Activated T-helper 1 cell treated with anti-CD3 and anti-CD28 coated beads, Interleukin-12 subunit alpha, Interleukin-12 subunit beta, Interleukin-2, Interleukin-4 antibody, amounts not matched to agents 30 ng/mL and 10 ng/mL and 1 ng/mL, durations not matched to agents 14 hours and 24 hours and 36 hours (primary cell): Measurements from ENCODE around the gene FKRP. TPM values are rescaled to one million over a fixed set of nuclear protein-coding genes. Genes with fewer than 3 reads are reported as not detected.

Experiments used
- DNase-seq: peaks from one replicate; pipeline ENCODE4 v3.0.0; 2021; ENCODE audit warnings: low spot score
- H3K27ac Mint-ChIP-seq: one replicate; pipeline ENCODE4 v1.8.0; 2021; ENCODE audit warnings: mild to moderate bottlenecking, mixed read lengths
- H3K27me3 Mint-ChIP-seq: one replicate; pipeline ENCODE4 v1.8.0; 2022; ENCODE audit warnings: mild to moderate bottlenecking, moderate library complexity, mixed read lengths; ENCODE audit not compliant: insufficient read depth
- H3K36me3 Mint-ChIP-seq: one replicate; pipeline ENCODE4 v1.8.0; 2021; ENCODE audit warnings: low read depth, mixed read lengths
- H3K4me1 Mint-ChIP-seq: one replicate; pipeline ENCODE4 v1.8.0; 2021; ENCODE audit warnings: low read depth, mixed read lengths
- H3K4me3 Mint-ChIP-seq: one replicate; pipeline ENCODE4 v1.8.0; 2021; ENCODE audit warnings: mild to moderate bottlenecking, moderate library complexity, mixed read lengths
- H3K9me3 Mint-ChIP-seq: one replicate; pipeline ENCODE4 v1.8.0; 2021; ENCODE audit warnings: mixed read lengths
- intact Hi-C: fragments of 100-400 bp; cut with micrococcal nuclease; formaldehyde crosslinking; loops from one replicate; pipeline ENCODE4 v1.15.1; 2024
- total RNA-seq: library from RNA; stranded (reverse); gene quantifications from 2 replicates; pipeline ENCODE4 v1.2.3, GENCODE V29; 2022

Gene FKRP
- total RNA-seq, 1 donor from 2014 or later = 26.6 TPM

DNA sequence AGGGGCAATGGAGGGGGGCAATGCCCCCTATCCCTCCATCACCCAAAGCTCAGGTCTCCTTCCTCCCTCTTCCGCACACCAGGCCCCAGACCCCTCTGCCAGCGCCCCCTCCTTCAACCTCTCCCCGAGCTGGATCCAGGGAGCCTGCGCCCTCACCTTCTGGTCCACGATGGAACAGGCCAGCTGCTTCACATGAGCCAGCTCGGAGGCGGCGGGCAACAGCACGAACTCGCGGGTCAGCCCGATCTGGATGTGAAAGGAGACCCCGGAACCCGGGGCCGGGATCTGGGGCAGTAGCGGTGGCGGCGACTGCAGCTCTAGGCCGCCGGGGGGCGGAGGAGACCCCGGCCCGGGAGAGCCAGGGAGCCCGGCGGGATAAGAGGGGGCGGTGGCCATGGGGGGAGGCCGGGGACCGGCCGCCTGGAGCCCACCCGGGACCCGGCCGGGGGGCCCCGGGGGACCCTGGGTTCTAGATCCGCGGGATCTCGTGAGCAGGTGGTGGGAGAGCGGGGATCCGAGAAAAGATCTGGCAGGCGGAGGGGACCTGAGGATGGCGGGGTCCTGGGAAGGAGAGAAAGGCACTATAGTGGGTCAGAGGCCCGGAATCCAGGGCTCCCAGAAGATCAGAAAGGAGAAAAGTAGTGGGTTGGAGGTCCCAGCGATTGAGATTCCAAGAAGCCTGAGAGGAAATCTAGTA, 29.7 kb upstream of the FKRP start:
- no peaks in the 10 kb centered on the region for H3K27me3 Mint-ChIP-seq
- peak overlapping the region; percentile 93 for H3K4me3 Mint-ChIP-seq
- H3K27ac Mint-ChIP-seq = peak overlapping the region; percentile 89
- intact Hi-C loops = loop anchor here (2.0 kb wide), 4 partner anchors 31 to 115 kb away; partner anchors contain the start of genes CALM3, DACT3, FKRP and STRN4
- peaks cover 38% of the 10 kb centered on the region for H3K4me1 Mint-ChIP-seq
- no peak for DNase-seq
- H3K9me3 Mint-ChIP-seq = no peaks in the 10 kb centered on the region
- H3K36me3 Mint-ChIP-seq = peaks cover 16% of the 10 kb centered on the region

- Mint-ChIP-seq H3K27me3 (no peaks in the 10 kb centered on the region), H3K4me1 (peaks cover 38% of the 10 kb centered on the region), H3K36me3 (peaks cover 19% of the 10 kb centered on the region), H3K9me3 (no peaks in the 10 kb centered on the region), H3K4me3 (peak overlapping the region; percentile 93), H3K27ac (peak overlapping the region; percentile 89)
- intact Hi-C loops = loop anchor here (1.0 to 2.0 kb wide), 6 partner anchors 12 to 144 kb away; partner anchors contain the start of genes ARHGAP35, DACT3, FKRP and STRN4
- no peak for DNase-seq
Measured at GRCh38 chr19:46716672-46717033, 29.2 kb upstream of the FKRP start.

DNA sequence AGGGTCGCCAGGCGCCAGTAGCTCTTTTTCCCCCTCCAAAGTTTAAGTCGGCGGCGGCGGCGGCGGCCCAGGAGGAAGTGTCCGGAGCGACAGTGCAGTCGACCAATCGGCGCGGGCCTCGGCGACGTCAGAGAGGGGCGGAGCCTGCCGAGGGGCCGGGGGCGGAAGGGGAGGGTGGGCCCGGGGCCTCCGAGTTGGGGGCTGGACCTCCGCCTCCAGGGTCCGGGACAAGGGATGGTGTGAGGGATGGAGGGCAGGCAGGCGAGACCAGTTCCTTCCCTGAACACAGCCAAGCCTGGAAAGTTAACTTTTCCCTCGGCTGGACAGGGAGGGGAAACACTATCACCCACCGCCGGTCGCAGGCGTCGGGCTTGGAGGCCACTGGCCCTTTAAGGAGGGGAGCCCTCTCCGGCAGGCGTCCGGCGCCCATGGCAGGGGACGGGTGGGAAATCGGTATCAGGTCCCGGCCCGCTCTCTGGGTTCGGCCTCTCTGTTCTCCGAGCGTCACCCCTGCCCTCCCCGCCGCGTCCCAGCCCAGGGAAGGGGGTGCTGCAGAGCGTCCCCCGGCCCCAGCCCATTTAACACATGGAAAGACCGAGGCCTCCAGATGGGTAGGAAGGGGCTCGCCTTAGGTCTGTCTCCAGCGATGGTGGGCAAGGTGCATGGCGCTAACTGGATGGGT, 28.7 kb upstream of the FKRP start, which contains the start of gene PRKD2:
PRKD2 (minus strand) TSS at position 81 of the 682 bp plus-strand sequence. CDS start 744 bp downstream, outside the sequence.
- H3K4me3 Mint-ChIP-seq = peak within 1 kb of the TSS; percentile 93
- H3K27ac Mint-ChIP-seq = peak within 1 kb of the TSS; percentile 94
- peaks cover 42% of the 10 kb centered on the region for H3K4me1 Mint-ChIP-seq
- peak; percentile 86 for DNase-seq
- no peaks in the 10 kb centered on the region for H3K27me3 Mint-ChIP-seq
- H3K9me3 Mint-ChIP-seq = no peaks in the 10 kb centered on the region
- intact Hi-C loops = loop anchor here (1.0 to 2.0 kb wide), 6 partner anchors 11 to 143 kb away; partner anchors contain the start of genes ARHGAP35, DACT3, FKRP and STRN4
- peaks cover 23% of the 10 kb centered on the region for H3K36me3 Mint-ChIP-seq

- no peaks in the 10 kb centered on the region for H3K9me3 Mint-ChIP-seq
- intact Hi-C loops = loop anchor here (1.0 to 2.0 kb wide), 7 partner anchors 11 to 143 kb away; partner anchors contain the start of genes ARHGAP35, DACT3, FKRP and SLC1A5
- H3K36me3 Mint-ChIP-seq = peaks cover 19% of the 10 kb centered on the region
- H3K27ac Mint-ChIP-seq = peak overlapping the region; percentile 94
- no peaks in the 10 kb centered on the region for H3K27me3 Mint-ChIP-seq
- peak overlapping the region; percentile 93 for H3K4me3 Mint-ChIP-seq
- no peak for DNase-seq
- H3K4me1 Mint-ChIP-seq = peaks cover 43% of the 10 kb centered on the region
Measured at GRCh38 chr19:46717716-46718143, 28.1 kb upstream of the FKRP start.

GRCh38 chr19:46718157-46718933, 27.5 kb upstream of the FKRP start:
- peaks cover 19% of the 10 kb centered on the region for H3K36me3 Mint-ChIP-seq
- intact Hi-C loops = loop anchor here (1.0 kb wide), 1 partner anchor 70 kb away; the partner anchor contains the start of gene SLC1A5

DNA sequence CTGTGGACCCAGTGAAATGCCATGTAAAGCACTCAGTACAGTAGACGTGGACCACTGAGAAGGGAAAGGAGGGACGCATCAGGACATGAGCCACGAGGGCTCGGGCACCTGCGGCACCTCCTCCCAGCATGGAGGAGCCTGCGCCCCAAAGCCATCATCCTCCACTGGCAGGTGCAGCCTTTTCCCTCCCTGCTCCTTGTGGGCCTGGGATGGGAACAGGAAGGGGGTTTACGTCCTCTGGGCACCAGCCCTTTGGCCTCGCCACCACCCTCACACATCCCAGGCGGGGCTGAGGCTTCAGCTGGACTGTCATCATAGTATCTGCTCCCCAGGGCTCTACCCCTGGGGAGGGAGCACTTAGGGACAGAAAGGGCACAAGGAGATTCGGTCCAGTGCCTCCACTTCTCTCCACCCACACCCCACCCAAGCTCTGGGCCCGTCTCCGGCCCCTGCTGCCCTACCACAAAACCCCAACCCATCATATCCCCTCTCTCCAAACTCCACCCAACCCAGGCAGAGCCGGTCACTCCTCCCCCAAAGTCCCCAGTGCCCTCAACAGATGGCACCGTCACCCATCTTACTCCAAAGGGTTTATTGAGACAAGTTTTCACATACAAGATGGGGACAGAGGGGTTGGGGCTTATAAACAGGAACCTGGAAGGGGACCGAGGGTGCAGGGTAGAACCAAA, 26.8 kb upstream of the FKRP start:
- Mint-ChIP-seq H3K27ac (peak overlapping the region; percentile 94), H3K4me3 (peak overlapping the region; percentile 93), H3K4me1 (peaks cover 38% of the 10 kb centered on the region), H3K9me3 (no peaks in the 10 kb centered on the region), H3K36me3 (peaks cover 19% of the 10 kb centered on the region), H3K27me3 (no peaks in the 10 kb centered on the region)
- intact Hi-C loops = loop anchor here (1.0 kb wide), 1 partner anchor 69 kb away; the partner anchor contains the start of gene SLC1A5
- no peak for DNase-seq

More at GRCh38 chr19:46718157-46718933, 27.5 kb upstream of the FKRP start:
- H3K27me3 Mint-ChIP-seq = no peaks in the 10 kb centered on the region
- H3K4me3 Mint-ChIP-seq = peak overlapping the region; percentile 93
- H3K9me3 Mint-ChIP-seq = no peaks in the 10 kb centered on the region
- H3K27ac Mint-ChIP-seq = peak overlapping the region; percentile 94
- H3K4me1 Mint-ChIP-seq = peaks cover 40% of the 10 kb centered on the region
- DNase-seq = peak; percentile 67

DNA sequence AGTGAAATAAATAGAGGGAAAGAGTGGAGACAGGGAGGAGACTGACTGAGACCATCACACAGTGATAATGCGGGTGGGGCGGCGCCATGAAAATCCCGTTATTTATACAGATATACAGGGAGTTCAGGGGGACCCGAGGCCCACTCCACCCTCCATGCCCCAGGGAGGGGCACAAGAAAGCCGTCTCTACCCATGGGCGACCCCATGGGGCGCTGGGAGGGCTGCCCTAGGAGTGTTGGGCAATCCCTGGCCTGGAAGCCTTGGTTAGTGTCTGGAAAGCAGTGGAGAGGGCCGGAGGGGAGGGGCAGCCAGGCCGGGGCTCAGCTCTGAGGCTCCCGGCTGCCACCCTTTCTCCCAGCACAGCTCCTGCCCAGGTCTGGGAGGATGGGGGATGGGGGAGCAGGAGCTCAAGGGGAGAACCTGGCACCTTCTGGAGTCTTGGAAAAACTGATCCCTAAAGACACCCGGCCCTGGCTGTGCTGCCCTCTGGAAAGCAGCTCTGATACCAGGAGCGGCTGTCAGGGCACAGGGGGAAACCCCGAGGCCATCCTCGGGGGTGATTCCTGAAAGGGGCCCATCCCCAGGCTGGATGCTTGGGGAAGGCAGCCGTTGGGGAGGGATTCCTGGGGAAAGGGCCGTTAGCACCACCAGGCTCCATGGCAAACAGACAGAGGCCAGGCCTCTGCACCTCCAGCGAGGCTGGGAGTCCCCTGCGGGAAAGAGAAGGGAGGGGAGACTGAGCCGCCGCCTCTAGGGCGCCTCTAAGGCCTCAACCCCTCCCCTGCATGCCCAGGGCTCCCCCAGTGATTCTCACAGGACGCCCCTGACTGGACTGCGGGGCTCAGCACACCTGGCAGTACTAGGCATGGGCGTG, 26.0 kb upstream of the FKRP start:
- no peak for DNase-seq
- intact Hi-C loops = no loop called here
- Mint-ChIP-seq H3K9me3 (no peaks in the 10 kb centered on the region), H3K36me3 (peaks cover 19% of the 10 kb centered on the region), H3K27me3 (no peaks in the 10 kb centered on the region), H3K4me3 (no peak overlapping the region), H3K4me1 (peaks cover 38% of the 10 kb centered on the region), H3K27ac (no peak overlapping the region)

DNA sequence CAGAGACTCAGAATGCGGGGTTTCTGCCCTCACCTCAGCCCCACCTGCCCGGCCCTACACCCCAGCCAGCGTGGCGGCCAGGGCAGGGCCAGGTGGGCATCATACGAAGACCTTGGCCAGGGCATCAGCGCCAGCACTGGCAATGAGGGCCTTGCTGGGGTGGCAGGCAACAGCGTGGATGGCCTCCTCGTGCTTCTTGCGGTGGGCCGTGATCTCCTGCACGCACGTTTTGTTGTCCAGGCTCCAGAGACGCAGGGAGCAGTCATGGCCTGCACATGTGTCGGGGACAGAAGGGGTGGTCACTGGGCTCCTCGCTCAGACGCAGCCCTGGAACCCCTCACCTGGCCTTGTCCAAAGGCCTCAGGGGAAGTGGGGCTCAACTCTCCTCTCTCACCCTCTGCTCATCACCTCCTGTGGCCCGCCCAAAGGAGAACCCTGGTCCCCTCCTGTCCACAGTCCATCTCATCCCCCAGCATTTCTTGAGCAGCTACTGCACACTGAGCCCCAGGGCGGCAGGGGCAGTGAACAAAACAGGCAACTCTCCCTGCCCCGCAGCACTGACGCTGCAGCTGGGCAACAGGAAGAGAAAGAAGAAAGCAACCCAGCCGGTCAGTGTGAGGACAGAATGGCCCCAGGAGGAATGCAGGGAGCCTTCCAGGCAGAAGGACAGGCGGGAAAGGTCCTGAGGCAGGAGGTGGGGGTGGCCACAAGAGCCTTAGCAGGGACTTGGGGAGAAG, 25.2 kb upstream of the FKRP start:
- Mint-ChIP-seq H3K4me3 (no peak overlapping the region), H3K27ac (no peak overlapping the region)

GRCh38 chr19:46721269-46722003, 24.4 kb upstream of the FKRP start:
- intact Hi-C loops = no loop called here
- H3K9me3 Mint-ChIP-seq = no peaks in the 10 kb centered on the region
- peaks cover 30% of the 10 kb centered on the region for H3K36me3 Mint-ChIP-seq
- no peak overlapping the region for H3K27ac Mint-ChIP-seq
- DNase-seq = no peak
- H3K27me3 Mint-ChIP-seq = no peaks in the 10 kb centered on the region
- H3K4me3 Mint-ChIP-seq = no peak overlapping the region
- H3K4me1 Mint-ChIP-seq = peaks cover 30% of the 10 kb centered on the region

More for the DNA sequence above, 25.2 kb upstream of the FKRP start:
- H3K36me3 Mint-ChIP-seq = peaks cover 23% of the 10 kb centered on the region
- H3K4me1 Mint-ChIP-seq = peaks cover 32% of the 10 kb centered on the region
- DNase-seq = no peak
- no peaks in the 10 kb centered on the region for H3K9me3 Mint-ChIP-seq
- intact Hi-C loops = no loop called here
- no peaks in the 10 kb centered on the region for H3K27me3 Mint-ChIP-seq

DNA sequence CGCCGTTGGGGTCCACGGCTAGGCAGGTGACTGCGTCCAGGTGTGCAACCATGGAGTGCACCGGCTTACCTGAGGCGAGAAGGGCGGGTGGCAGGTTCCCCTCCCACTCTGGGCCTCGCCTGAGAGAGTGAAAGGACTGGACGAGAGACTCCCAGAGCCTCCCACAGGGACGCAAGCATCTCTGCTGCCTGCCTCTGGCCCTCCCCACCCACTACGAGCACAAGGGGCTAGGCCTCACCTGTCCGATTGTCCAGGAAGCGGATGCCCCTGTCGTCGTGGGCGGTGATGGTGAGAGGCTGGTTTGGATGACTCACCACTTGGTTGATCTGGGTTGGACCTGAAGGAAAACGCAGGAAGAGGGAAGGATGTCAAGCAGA, 23.9 kb upstream of the FKRP start:
- Mint-ChIP-seq H3K4me3 (no peak overlapping the region), H3K27me3 (no peaks in the 10 kb centered on the region), H3K36me3 (peaks cover 31% of the 10 kb centered on the region), H3K4me1 (peaks cover 30% of the 10 kb centered on the region), H3K9me3 (no peaks in the 10 kb centered on the region), H3K27ac (no peak overlapping the region)
- intact Hi-C loops = no loop called here
- no peak for DNase-seq
